Upper lobe of left lung (tissue), 6 donors: Measurements from ENCODE around the gene MRPL18. TPM values are rescaled to one million over a fixed set of nuclear protein-coding genes. Genes with fewer than 3 reads are reported as not detected.
A peak's percentile ranks its signal among the peaks of the same experiment; 100 is the strongest.
"Not testable (repeated sequence)": the region's sequence is repeated elsewhere in the genome, so short reads cannot be mapped to it uniquely, and the experiment has no call there.

Experiments used
- ATAC-seq, 2 donors: fragments of 200-7000 bp; cut with Tn5 transposase; one replicate each; pipeline ENCODE4 v1.9.1; 2022; ENCODE audit warnings: mild to moderate bottlenecking in 2 of 2, moderate library complexity in 2 of 2; ENCODE audit not compliant: low FRiP score in 2 of 2
- DNase-seq, 2 donors: peaks; one replicate each; pipeline ENCODE4 v3.0.0-alpha.2; 2019 to 2020
- H3K27ac ChIP-seq, 4 donors: fragments of 200-600 bp; sonication (generic); one replicate each; pipeline ENCODE4 v1.5.1; 2016 to 2019
- H3K27me3 ChIP-seq, 4 donors: fragments of 200-600 bp; sonication (generic); one replicate each; pipeline ENCODE4 v1.5.1; 2017 to 2019
- H3K36me3 ChIP-seq, 4 donors: fragments of 200-600 bp; sonication (generic); one replicate each; pipeline ENCODE4 v1.5.1; 2016 to 2019
- H3K4me1 ChIP-seq, 4 donors: fragments of 200-600 bp; sonication (generic); one replicate each; pipeline ENCODE4 v1.5.1; 2018 to 2019
- H3K4me3 ChIP-seq, 4 donors: fragments of 200-600 bp; sonication (generic); one replicate each; pipeline ENCODE4 v1.5.1; 2017 to 2019; ENCODE audit warnings: mild to moderate bottlenecking in 2 of 4, moderate library complexity in 1 of 4
- H3K9me3 ChIP-seq, 4 donors: fragments of 200-600 bp; sonication (generic); one replicate each; pipeline ENCODE4 v1.5.1; 2018 to 2019
- CTCF ChIP-seq, 6 experiments: fragments of 450-650 bp in 4 of 6; fragments of 200-600 bp in 2 of 6; sonication (generic) in 2 of 6; IDR thresholded peaks; one replicate each; pipeline ENCODE4 v1.5.1; 2016 to 2019; ENCODE audit warnings: antibody characterized with exemption in 6 of 6
- EP300 ChIP-seq, 4 donors: sonication (generic); formaldehyde crosslinking; IDR thresholded peaks; one replicate each; pipeline ENCODE4 v1.5.1; 2017; ENCODE audit warnings: antibody characterized with exemption in 4 of 4, control low read depth in 2 of 4
- POLR2A ChIP-seq, 4 donors: fragments of 450-650 bp; IDR thresholded peaks; one replicate each; pipeline ENCODE4 v1.5.1; 2016 to 2017; ENCODE audit warnings: antibody characterized with exemption in 4 of 4, mild to moderate bottlenecking in 2 of 4
- POLR2AphosphoS5 ChIP-seq, 2 donors: sonication (generic); formaldehyde crosslinking; IDR thresholded peaks; one replicate each; pipeline ENCODE4 v1.5.1; 2017; ENCODE audit warnings: antibody characterized with exemption in 2 of 2
- WGBS, 2 donors: methylation state at CpG; one replicate each; pipeline ENCODE4 v1.1.5; 2017 to 2018; 5-methylcytosine and 5-hydroxymethylcytosine counted together
- total RNA-seq, 6 donors: library from RNA; depleted of rRNA in 4 of 6; stranded (reverse); fragments of >200 nt in 4 of 6; gene quantifications; one replicate each; pipeline versions ENCODE4 v1.1.0 to v1.2.1, GENCODE V29; 2016 to 2021
- donor health status: DM: no; HTN: no; CAD: no; lungs with moderate emphysema.
- donor health status: DM: no; HTN: yes; CAD: no; lungs with severe emphysema.

MRPL18 gene
- total RNA-seq, 6 donors from 2014 or later = 18.9 to 61.5 (median 58.7) TPM

GRCh38 chr6:159788276-159788675 is 2.0 kb upstream of the MRPL18 start:
- no peaks in the 10 kb centered on the region for H3K9me3 ChIP-seq
- WGBS, 2 donors = 25 to 41% methylated on average over 15 of the region's 15 CpGs
- TF ChIP-seq POLR2AphosphoS5 (IDR thresholded peaks at IDR 0.05) (no peak), CTCF (IDR thresholded peaks at IDR 0.05) (no peak), POLR2A (IDR thresholded peaks at IDR 0.05) (no peak), EP300 (IDR thresholded peaks at IDR 0.05) (no peak)
- ATAC-seq = no peak
- H3K27me3 ChIP-seq = no peaks in the 10 kb centered on the region
- peaks cover 24 to 43% (median 36%) of the 10 kb centered on the region in 4 donors for H3K4me1 ChIP-seq
- peak in 1 of 2 donors; percentile 37 for DNase-seq
- H3K27ac ChIP-seq = peak overlapping the region; percentile 92 to 99 (median 94)
- peaks cover 9 to 55% (median 34%) of the 10 kb centered on the region in 4 donors for H3K36me3 ChIP-seq
- H3K4me3 ChIP-seq = peak overlapping the region; percentile 82 to 98 (median 94)

- peak overlapping the region; percentile 82 to 98 (median 94) for H3K4me3 ChIP-seq
- WGBS, 2 donors = 0% methylated on average over 11 to 18 of the region's 60 CpGs
- DNase-seq (peak; percentile 79 to 90), ATAC-seq (peak in 1 of 2 donors; percentile 20)
- no peaks in the 10 kb centered on the region for H3K9me3 ChIP-seq
- H3K36me3 ChIP-seq = peaks cover 4 to 55% (median 32%) of the 10 kb centered on the region in 4 donors
- peak overlapping the region; percentile 92 to 99 (median 94) for H3K27ac ChIP-seq
- TF ChIP-seq POLR2AphosphoS5 (IDR thresholded peaks at IDR 0.05) (no peak), EP300 (IDR thresholded peaks at IDR 0.05) (no peak), POLR2A (IDR thresholded peaks at IDR 0.05) (no peak), CTCF (IDR thresholded peaks at IDR 0.05) (no peak)
- peaks cover 24 to 43% (median 36%) of the 10 kb centered on the region in 4 donors for H3K4me1 ChIP-seq
- H3K27me3 ChIP-seq = no peaks in the 10 kb centered on the region
Measured at GRCh38 chr6:159788753-159789376, 1.4 kb upstream of the MRPL18 start.

GRCh38 chr6:159789377-159790148 is 704 bp upstream of the MRPL18 start, which contains the start of gene TCP1:
Gene TCP1, minus strand, starts transcription at chr6:159789602. Its CDS starts 134 bp downstream, at chr6:159789468.
- peak; percentile 94 to 97 for ATAC-seq
- H3K9me3 ChIP-seq = no peaks in the 10 kb centered on the region
- H3K27me3 ChIP-seq = no peaks in the 10 kb centered on the region
- peak within 1 kb of the TSS; percentile 82 to 98 (median 94) for H3K4me3 ChIP-seq
- 0 to 1% methylated on average over 43 to 47 of the region's 64 CpGs for WGBS, 2 donors
- peak within 1 kb of the TSS; percentile 92 to 99 (median 94) for H3K27ac ChIP-seq
- H3K36me3 ChIP-seq = peaks cover 0 to 55% (median 26%) of the 10 kb centered on the region in 4 donors
- TF ChIP-seq CTCF (IDR thresholded peaks at IDR 0.05) (no peak), EP300 (IDR thresholded peaks at IDR 0.05) (peak in 1 of 4 donors; percentile 48), POLR2A (IDR thresholded peaks at IDR 0.05) (peak; percentile 30 to 98 (median 94)), POLR2AphosphoS5 (IDR thresholded peaks at IDR 0.05) (peak; percentile 93 to 99)
- peak; percentile 97 to 99 for DNase-seq
- H3K4me1 ChIP-seq = peaks cover 24 to 46% (median 36%) of the 10 kb centered on the region in 4 donors

- Histone ChIP-seq H3K4me3 (peak overlapping the region; percentile 82 to 95 (median 92)), H3K27me3 (no peaks in the 10 kb centered on the region), H3K4me1 (peaks cover 24 to 51% (median 38%) of the 10 kb centered on the region in 4 donors), H3K9me3 (no peaks in the 10 kb centered on the region), H3K36me3 (peaks cover 0 to 50% (median 18%) of the 10 kb centered on the region in 4 donors), H3K27ac (peak overlapping the region; percentile 92 to 99 (median 94))
- TF ChIP-seq POLR2A (IDR thresholded peaks at IDR 0.05) (no peak), EP300 (IDR thresholded peaks at IDR 0.05) (no peak), CTCF (IDR thresholded peaks at IDR 0.05) (no peak), POLR2AphosphoS5 (IDR thresholded peaks at IDR 0.05) (no peak)
- 16 to 29% methylated on average over 13 to 18 of the region's 18 CpGs for WGBS, 2 donors
- no peak for ATAC-seq
- DNase-seq = no peak
Measured at GRCh38 chr6:159790956-159791598, 810 bp downstream of the MRPL18 start.

GRCh38 chr6:159794976-159795375 is 4.7 kb downstream of the MRPL18 start:
- ATAC-seq, H3K27me3 ChIP-seq, H3K4me3 ChIP-seq, DNase-seq, H3K9me3 ChIP-seq: not testable (repeated sequence)
- H3K4me1 ChIP-seq = peaks cover 16 to 30% (median 22%) of the 10 kb centered on the region in 4 donors
- H3K36me3 ChIP-seq = peaks cover 17 to 63% (median 42%) of the 10 kb centered on the region in 4 donors
- 56 to 75% methylated on average over 7 to 8 of the region's 8 CpGs for WGBS, 2 donors
- peak overlapping the region in 2 of 4 donors; percentile 36 to 53 for H3K27ac ChIP-seq
